Heart left ventricle (tissue), 16 donors: ENCODE results near the gene FKBP5. TPM values are rescaled to one million over a fixed set of nuclear protein-coding genes. Genes with fewer than 3 reads are reported as not detected.

Experiments
- ATAC-seq, 4 donors: fragments of 200-7000 bp; cut with Tn5 transposase; one replicate each; pipeline ENCODE4 v1.9.1; 2020 to 2022; ENCODE audit warnings: moderate library complexity in 4 of 4, mild to moderate bottlenecking in 3 of 4, moderate number of reproducible peaks in 1 of 4
- DNase-seq, 5 donors: peaks; one replicate each; pipeline ENCODE4 v3.0.0-alpha.2; 2020
- H3K27ac ChIP-seq, 12 donors: fragments of 200-600 bp; sonication (generic) in 4 of 12; one replicate each; pipeline versions ENCODE4 v1.5.0 to v1.8.0; 2016 to 2022; ENCODE audit warnings: mild to moderate bottlenecking in 2 of 12
- H3K27me3 ChIP-seq, 9 donors: fragments of 200-600 bp; sonication (generic) in 2 of 9; one replicate each; pipeline versions ENCODE4 v1.5.1 to v1.8.0; 2016 to 2022; ENCODE audit warnings: mild to moderate bottlenecking in 3 of 9
- H3K36me3 ChIP-seq, 9 donors: fragments of 200-600 bp; sonication (generic) in 2 of 9; one replicate each; pipeline versions ENCODE4 v1.5.0 to v1.8.0; 2018 to 2022; ENCODE audit warnings: mild to moderate bottlenecking in 2 of 9
- H3K4me1 ChIP-seq, 12 donors: fragments of 200-600 bp; sonication (generic) in 4 of 12; one replicate each; pipeline versions ENCODE4 v1.5.0 to v1.8.0; 2016 to 2022; ENCODE audit warnings: mild to moderate bottlenecking in 3 of 12
- H3K4me3 ChIP-seq, 12 donors: fragments of 200-600 bp; sonication (generic) in 4 of 12; one replicate each; pipeline versions ENCODE4 v1.5.0 to v1.8.0; 2017 to 2022; ENCODE audit warnings: mild to moderate bottlenecking in 9 of 12, moderate library complexity in 4 of 12
- H3K9me3 ChIP-seq, 12 donors: fragments of 200-600 bp; sonication (generic) in 4 of 12; one replicate each; pipeline versions ENCODE4 v1.5.0 to v1.8.0; 2016 to 2022; ENCODE audit warnings: mild to moderate bottlenecking in 1 of 12
- CTCF ChIP-seq, 12 donors: fragments of 200-600 bp; sonication (generic) in 4 of 12; IDR thresholded peaks; one replicate each; pipeline versions ENCODE4 v1.5.0 to v1.8.0; 2018 to 2022; ENCODE audit warnings: antibody characterized with exemption in 12 of 12, mild to moderate bottlenecking in 5 of 12
- POLR2A ChIP-seq, 2 donors: fragments of 450-650 bp; IDR thresholded peaks; one replicate each; pipeline ENCODE4 v1.6.1; 2017; ENCODE audit warnings: antibody characterized with exemption in 2 of 2, mild to moderate bottlenecking in 2 of 2, moderate library complexity in 2 of 2
- WGBS, 4 donors: extraction: QIAGEN DNeasy Blood & Tissue Kit in 2 of 4; methylation state at CpG; one replicate each; pipeline versions ENCODE4 v1.1.5 to v1.1.7; 2013 to 2018; 5-methylcytosine and 5-hydroxymethylcytosine counted together
- intact Hi-C, 10 donors: fragments of 100-400 bp; cut with DNase I; formaldehyde crosslinking; loops; one replicate each; pipeline versions ENCODE4 v1.11.1 to v1.14.2; 2022
- polyA plus RNA-seq, 2 donors: library from polyadenylated mRNA; stranded (reverse); fragments of 200-250 nt; gene quantifications; one replicate each; pipeline ENCODE4 v1.2.3, GENCODE V29; 2013
- total RNA-seq, 9 donors: library from RNA; depleted of rRNA in 2 of 9; stranded (reverse); fragments of >200 nt in 2 of 9; fragmentation: NEBNext Ultra II Directional in 3 of 9; extraction: Animal tissue kit (Norgen Biotek cat#: 25700) in 3 of 9; gene quantifications; one replicate each; pipeline versions ENCODE4 v1.1.0 to v1.2.4, GENCODE V29; 2016 to 2023
- donor health status: ischemic (EF 13 %, LVEDD 7.1; RV severe dilation, severe dysfunction).
- donor health status: healthy with polysubstance abuse.
- donor health status: DM: no; HTN: yes; CAD: no.
- donor health status: DM: no; HTN: no; CAD: no.
- donor health status: ischemic (EF 25% LVEDD 6.9; RV normal size, moderate dysfunction).
- donor health status: ischemic (EF 25% LVEDD 5.7; RV mildly dilated, moderate dysfunction).
- donor health status: healthy.
- donor health status: DM: yes; HTN: yes; CAD: no.
- donor health status: ischemic (EF 35%, LVEDD 5.7; RV mildly dilated, moderate dysfunction).
- donor health status: nonischemic (EF 11% LVEDD 7.7; RV severe dilation, severe dysfunction).
- donor health status: DM: yes; HTN: yes; CAD: no.
- donor health status: PGD.
- donor health status: ischemic (EF 29% LVEDD 5.4; RV normal size, mild dysfunction).
- donor health status: nonischemic (EF 23%, LVEDD 6.1; RV moderate dilation, normal function).

Gene FKBP5
- total and polyA plus RNA-seq, 11 donors: 19.7 to 351 (median 104) TPM

DNA sequence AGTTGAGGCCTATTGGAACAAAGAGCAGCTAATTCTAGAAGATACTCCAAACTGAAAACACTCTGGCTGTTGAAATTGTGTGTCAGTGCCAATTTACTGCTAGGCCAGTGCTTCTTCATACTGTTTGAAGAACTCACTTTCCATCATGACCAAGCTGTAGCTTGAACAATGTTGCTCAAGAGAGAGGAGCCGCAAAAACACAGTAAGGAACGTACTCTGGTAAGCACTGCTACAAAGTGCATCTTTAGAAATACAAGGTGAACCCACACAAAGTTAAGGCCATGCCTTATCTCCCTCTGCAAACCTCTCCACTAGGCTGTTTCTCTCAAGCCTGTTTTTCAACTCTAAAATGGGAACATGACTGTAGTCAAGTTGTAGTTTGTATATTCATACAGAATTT, 101.5 kb downstream of the FKBP5 start:
- no peaks in the 10 kb centered on the region for H3K9me3 ChIP-seq
- DNase-seq: no peak
- H3K27me3 ChIP-seq: no peaks in the 10 kb centered on the region
- no peak for TF ChIP-seq CTCF (IDR thresholded peaks at IDR 0.05)
- no peak for TF ChIP-seq POLR2A (IDR thresholded peaks at IDR 0.05)
- peak overlapping the region in 5 of 12 donors; percentile 5 to 92 (median 40) for H3K27ac ChIP-seq
- peaks cover 17 to 86% (median 39%) of the 10 kb centered on the region in 12 donors for H3K4me1 ChIP-seq
- intact Hi-C loops: loop anchor here in 6 of 10 donors (2.0 to 10.0 kb wide), 4 partner anchors 16 to 100 kb away; partner anchors contain the start of gene FKBP5 (in 4 of the 6)
- peaks cover 0 to 83% (median 17%) of the 10 kb centered on the region in 9 donors for H3K36me3 ChIP-seq
- H3K4me3 ChIP-seq: no peak overlapping the region
- ATAC-seq: peak in 1 of 4 donors; percentile 35
- 82 to 92% (median 89%) methylated on average over 2 of the region's 2 CpGs for WGBS, 4 donors

GRCh38 chr6:35586542-35586941, 102.2 kb downstream of the FKBP5 start:
- Histone ChIP-seq H3K4me3 (no peak overlapping the region), H3K36me3 (peaks cover 0 to 83% (median 17%) of the 10 kb centered on the region in 9 donors), H3K4me1 (peaks cover 14 to 86% (median 33%) of the 10 kb centered on the region in 12 donors), H3K9me3 (no peaks in the 10 kb centered on the region), H3K27me3 (no peaks in the 10 kb centered on the region), H3K27ac (peak overlapping the region in 3 of 12 donors; percentile 28 to 92 (median 89))
- no peak for ATAC-seq
- TF ChIP-seq POLR2A (IDR thresholded peaks at IDR 0.05): no peak
- no peak for DNase-seq
- intact Hi-C loops: loop anchor here in 6 of 10 donors (1.0 to 10.0 kb wide), 5 partner anchors 16 to 147 kb away; partner anchors contain the start of gene FKBP5 (in 4 of the 6)

GRCh38 chr6:35585658-35586057, 103.1 kb downstream of the FKBP5 start:
- Histone ChIP-seq H3K27me3 (no peaks in the 10 kb centered on the region), H3K9me3 (no peaks in the 10 kb centered on the region), H3K27ac (peak overlapping the region in 3 of 12 donors; percentile 16 to 92 (median 89)), H3K4me1 (peaks cover 9 to 78% (median 24%) of the 10 kb centered on the region in 12 donors), H3K36me3 (peaks cover 0 to 84% (median 17%) of the 10 kb centered on the region in 9 donors), H3K4me3 (no peak overlapping the region)
- DNase-seq (no peak), ATAC-seq (no peak)
- intact Hi-C loops: loop anchor here in 6 of 10 donors (1.0 to 10.0 kb wide), 6 partner anchors 17 to 151 kb away; partner anchors contain the start of genes FKBP5 (in 4 of the 6) and ARMC12 (in 1 of the 6)
- no peak for TF ChIP-seq CTCF (IDR thresholded peaks at IDR 0.05)
- TF ChIP-seq POLR2A (IDR thresholded peaks at IDR 0.05): no peak

- no peaks in the 10 kb centered on the region for H3K27me3 ChIP-seq
- peak; percentile 65 to 91 (median 87) for TF ChIP-seq CTCF (IDR thresholded peaks at IDR 0.05)
- no peak for TF ChIP-seq POLR2A (IDR thresholded peaks at IDR 0.05)
- peaks cover 0 to 84% (median 25%) of the 10 kb centered on the region in 9 donors for H3K36me3 ChIP-seq
- peak in 4 of 5 donors; percentile 42 to 74 (median 62) for DNase-seq
- H3K9me3 ChIP-seq: no peaks in the 10 kb centered on the region
- ATAC-seq: peak; percentile 29 to 73 (median 65)
- 22 to 25% (median 24%) methylated on average over 6 of the region's 6 CpGs for WGBS, 4 donors
- peaks cover 0 to 62% (median 15%) of the 10 kb centered on the region in 12 donors for H3K4me1 ChIP-seq
- no peak overlapping the region for H3K4me3 ChIP-seq
- peak overlapping the region in 4 of 12 donors; percentile 4 to 92 (median 59) for H3K27ac ChIP-seq
- intact Hi-C loops: loop anchor here (1.0 to 10.0 kb wide), 11 partner anchors 33 to 153 kb away; partner anchors contain the start of genes ARMC12 (in 6 of the 10) and FKBP5 (in 4 of the 10)
These were observed 104.6 kb downstream of the FKBP5 start for GRCh38 chr6:35583893-35584688.
